Renal pelvis (tissue), 4 donors: ENCODE data around the gene PUM1. TPM values are rescaled to one million over a fixed set of nuclear protein-coding genes. Genes with fewer than 3 reads are reported as not detected.
"Not testable (repeated sequence)": the region's sequence is repeated elsewhere in the genome, so short reads cannot be mapped to it uniquely, and the experiment has no call there.

Source experiments
- DNase-seq: peaks from one replicate; pipeline ENCODE4 v3.0.0-alpha.2; 2013
- polyA plus RNA-seq, 3 donors: library from polyadenylated mRNA; unstranded; fragments of 120-200 nt; gene quantifications; one replicate each; pipeline ENCODE4 v1.2.1, GENCODE V29; 2013; ENCODE audit not compliant: insufficient read length in 3 of 3

Gene PUM1
- polyA plus RNA-seq, 3 donors: 114 to 131 (median 116) TPM

- peak; percentile 42 for DNase-seq
Observed at GRCh38 chr1:30966690-30967369, 98.7 kb downstream of the PUM1 start.

- no peak for DNase-seq
Observed at GRCh38 chr1:30965924-30966599, 99.5 kb downstream of the PUM1 start.

GRCh38 chr1:30964706-30965105, 100.8 kb downstream of the PUM1 start:
- no peak for DNase-seq

GRCh38 chr1:30962609-30963508, 102.7 kb downstream of the PUM1 start:
- DNase-seq: no peak

GRCh38 chr1:30957560-30958222, 107.8 kb downstream of the PUM1 start:
- no peak for DNase-seq

GRCh38 chr1:30955448-30956015, 110.0 kb downstream of the PUM1 start:
- DNase-seq: no peak

- no peak for DNase-seq
Observed at GRCh38 chr1:30953685-30954084, 111.8 kb downstream of the PUM1 start.

- no peak for DNase-seq
Observed at GRCh38 chr1:30952098-30952497, 113.4 kb downstream of the PUM1 start.

- no peak for DNase-seq
Observed at GRCh38 chr1:30950700-30951099, 114.8 kb downstream of the PUM1 start.

- no peak for DNase-seq
Observed at GRCh38 chr1:30950053-30950452, 115.5 kb downstream of the PUM1 start.

GRCh38 chr1:30949487-30949838, 116.1 kb downstream of the PUM1 start:
- DNase-seq: not testable (repeated sequence)

GRCh38 chr1:30948813-30949486, 116.6 kb downstream of the PUM1 start:
- not testable (repeated sequence) for DNase-seq

- no peak for DNase-seq
Observed at GRCh38 chr1:30948278-30948677, 117.2 kb downstream of the PUM1 start.

GRCh38 chr1:30947212-30947611, 118.3 kb downstream of the PUM1 start:
- DNase-seq: no peak

GRCh38 chr1:30942326-30942963, 123.1 kb downstream of the PUM1 start:
- DNase-seq: no peak

- DNase-seq: no peak
Observed at GRCh38 chr1:30940541-30940940, 125.0 kb downstream of the PUM1 start.

GRCh38 chr1:30936541-30937171, 128.9 kb downstream of the PUM1 start:
- DNase-seq: no peak

GRCh38 chr1:30935758-30936157, 129.8 kb downstream of the PUM1 start:
- DNase-seq: not testable (repeated sequence)

GRCh38 chr1:30934613-30935012, 130.9 kb downstream of the PUM1 start:
- no peak for DNase-seq

- no peak for DNase-seq
Observed at GRCh38 chr1:30933874-30934252, 131.7 kb downstream of the PUM1 start.
